Neural progenitor cell (in vitro differentiated cells): ENCODE results near the gene U2AF2. TPM values are rescaled to one million over a fixed set of nuclear protein-coding genes. Genes with fewer than 3 reads are reported as not detected.
A peak's percentile ranks its signal among the peaks of the same experiment; 100 is the strongest.

ENCODE experiments used
- DNase-seq: peaks from one replicate; pipeline ENCODE4 v3.0.0-alpha.2; 2016; ENCODE audit warnings: low spot score
- H2AFZ ChIP-seq: fragments of 200-600 bp; sonication (generic); replicated peaks from 2 replicates; pipeline ENCODE4 v1.6.1; 2016; ENCODE audit warnings: antibody characterized with exemption
- H3F3A ChIP-seq: fragments of 200-600 bp; sonication (generic); 2 replicates; pipeline ENCODE4 v1.6.1; 2016; ENCODE audit warnings: antibody characterized with exemption, low read depth
- H3K27ac ChIP-seq: fragments of 200-600 bp; sonication (generic); 2 replicates; pipeline ENCODE4 v1.5.1; 2016; ENCODE audit warnings: mild to moderate bottlenecking
- H3K27me3 ChIP-seq: fragments of 200-600 bp; sonication (generic); 2 replicates; pipeline ENCODE4 v1.6.1; 2016; ENCODE audit warnings: mild to moderate bottlenecking, moderate library complexity
- H3K36me3 ChIP-seq: fragments of 200-600 bp; sonication (generic); 2 replicates; pipeline ENCODE4 v1.5.1; 2016
- H3K4me1 ChIP-seq: fragments of 200-600 bp; sonication (generic); 2 replicates; pipeline ENCODE4 v1.6.1; 2016; ENCODE audit warnings: mixed run types
- H3K4me2 ChIP-seq: fragments of 200-600 bp; sonication (generic); 2 replicates; pipeline ENCODE4 v1.6.1; 2016
- H3K4me3 ChIP-seq: fragments of 200-600 bp; sonication (generic); 2 replicates; pipeline ENCODE4 v1.5.1; 2016
- H3K79me2 ChIP-seq: fragments of 200-600 bp; sonication (generic); 2 replicates; pipeline ENCODE4 v1.6.1; 2016; ENCODE audit warnings: low read depth
- H3K9ac ChIP-seq: fragments of 200-600 bp; sonication (generic); 2 replicates; pipeline ENCODE4 v1.6.1; 2016
- H3K9me3 ChIP-seq: fragments of 200-600 bp; sonication (generic); 2 replicates; pipeline ENCODE4 v1.5.1; 2016; ENCODE audit warnings: low read depth
- H4K20me1 ChIP-seq: fragments of 200-600 bp; sonication (generic); 2 replicates; pipeline ENCODE4 v1.6.1; 2016; ENCODE audit warnings: low read depth
- H3K27ac Mint-ChIP-seq: 3 replicates; pipeline ENCODE4 v1.8.0; 2021; ENCODE audit warnings: mixed read lengths
- H3K27me3 Mint-ChIP-seq: 2 replicates; pipeline ENCODE4 v1.8.0; 2022; ENCODE audit warnings: low read depth, mild to moderate bottlenecking, inconsistent platforms, moderate library complexity, mixed read lengths; ENCODE audit not compliant: insufficient read depth
- H3K36me3 Mint-ChIP-seq: 3 replicates; pipeline ENCODE4 v1.8.0; 2021; ENCODE audit warnings: mixed read lengths
- H3K4me1 Mint-ChIP-seq: 3 replicates; pipeline ENCODE4 v1.8.0; 2021; ENCODE audit warnings: mixed read lengths
- H3K4me3 Mint-ChIP-seq: 3 replicates; pipeline ENCODE4 v1.8.0; 2021; ENCODE audit warnings: mild to moderate bottlenecking, moderate library complexity, mixed read lengths
- H3K9me3 Mint-ChIP-seq: 3 replicates; pipeline ENCODE4 v1.8.0; 2020; ENCODE audit warnings: mixed read lengths
- CTCF ChIP-seq: fragments of 200-600 bp; sonication (generic); IDR thresholded peaks from 2 replicates; pipeline ENCODE4 v1.5.1; 2017; ENCODE audit warnings: antibody characterized with exemption, mild to moderate bottlenecking
- EZH2 ChIP-seq: fragments of 200-600 bp; sonication (generic); IDR thresholded peaks from 2 replicates; pipeline ENCODE4 v1.6.1; 2017; ENCODE audit warnings: antibody characterized with exemption, mild to moderate bottlenecking, moderate library complexity
- EZH2phosphoT487 ChIP-seq: fragments of 200-600 bp; sonication (generic); IDR thresholded peaks from 2 replicates; pipeline ENCODE4 v1.6.1; 2017; ENCODE audit warnings: antibody characterized with exemption
- total RNA-seq: library from RNA; depleted of rRNA; stranded (reverse); fragments of >200 nt; gene quantifications from 2 replicates; pipeline ENCODE4 v1.2.3, GENCODE V29; 2015; ENCODE audit warnings: low replicate concordance

The U2AF2 gene
- total RNA-seq, 1 donor from 2014 or later = 124 TPM

DNA sequence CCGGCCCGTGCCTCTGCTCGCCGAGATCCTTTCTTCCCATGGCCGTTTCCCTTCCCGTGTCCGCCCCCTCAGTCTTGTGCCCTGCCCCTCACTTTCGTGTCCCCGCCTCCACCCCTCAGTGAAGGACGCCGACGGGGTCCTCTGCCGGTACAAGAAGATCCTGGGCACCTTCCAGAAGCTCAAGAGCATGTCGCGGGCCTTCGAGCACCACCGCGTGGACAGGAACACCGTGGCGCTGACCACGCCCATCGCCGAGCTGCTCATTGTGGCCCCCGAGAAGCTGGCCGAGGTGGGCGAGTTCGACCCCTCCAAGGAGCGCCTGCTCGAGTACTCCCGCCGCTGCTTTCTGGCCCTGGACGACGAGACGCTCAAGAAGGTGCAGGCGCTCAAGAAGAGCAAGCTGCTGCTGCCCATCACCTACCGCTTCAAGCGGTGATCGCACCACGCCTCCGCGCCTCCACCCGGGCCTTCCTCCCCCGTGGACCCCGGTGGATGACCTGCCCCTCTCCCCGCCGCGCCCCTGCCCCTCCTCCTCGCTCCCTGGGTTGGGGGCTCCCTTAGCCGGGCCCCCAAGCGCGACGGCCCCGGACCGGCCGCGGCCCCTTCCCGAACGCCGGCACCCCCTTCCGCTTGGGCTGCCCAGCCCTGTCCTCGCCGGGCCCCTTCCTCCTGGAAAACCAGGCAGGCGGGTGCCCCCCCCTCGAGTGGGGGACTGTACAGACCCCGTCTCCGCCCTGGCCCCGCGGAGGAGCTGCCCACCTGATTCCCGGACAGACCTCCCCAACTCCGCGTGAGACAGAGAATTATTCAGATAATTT, 2.3 kb upstream of the U2AF2 start:
- H3K79me2 ChIP-seq = peaks cover 37% of the 10 kb centered on the region
- Mint-ChIP-seq H3K27me3 (peaks cover 7% of the 10 kb centered on the region), H3K4me3 (peak overlapping the region; percentile 95), H3K27ac (no peak overlapping the region), H3K36me3 (peaks cover 7% of the 10 kb centered on the region), H3K4me1 (peaks cover 29% of the 10 kb centered on the region), H3K9me3 (no peaks in the 10 kb centered on the region)
- H3K36me3 ChIP-seq = no peaks in the 10 kb centered on the region
- H3K27ac ChIP-seq = no peak overlapping the region
- DNase-seq = no peak
- H3K9ac ChIP-seq = no peak overlapping the region
- H3K27me3 ChIP-seq = no peaks in the 10 kb centered on the region
- no peak overlapping the region for H2AFZ ChIP-seq
- H4K20me1 ChIP-seq = peaks cover 20% of the 10 kb centered on the region
- TF ChIP-seq CTCF = no peak
- TF ChIP-seq EZH2 = no peak
- no peak for TF ChIP-seq EZH2phosphoT487
- peaks cover 17% of the 10 kb centered on the region for H3K4me1 ChIP-seq
- H3K4me2 ChIP-seq = peak overlapping the region; percentile 40
- H3F3A ChIP-seq = peaks cover 18% of the 10 kb centered on the region
- no peaks in the 10 kb centered on the region for H3K9me3 ChIP-seq
- peak overlapping the region; percentile 88 for H3K4me3 ChIP-seq

DNA sequence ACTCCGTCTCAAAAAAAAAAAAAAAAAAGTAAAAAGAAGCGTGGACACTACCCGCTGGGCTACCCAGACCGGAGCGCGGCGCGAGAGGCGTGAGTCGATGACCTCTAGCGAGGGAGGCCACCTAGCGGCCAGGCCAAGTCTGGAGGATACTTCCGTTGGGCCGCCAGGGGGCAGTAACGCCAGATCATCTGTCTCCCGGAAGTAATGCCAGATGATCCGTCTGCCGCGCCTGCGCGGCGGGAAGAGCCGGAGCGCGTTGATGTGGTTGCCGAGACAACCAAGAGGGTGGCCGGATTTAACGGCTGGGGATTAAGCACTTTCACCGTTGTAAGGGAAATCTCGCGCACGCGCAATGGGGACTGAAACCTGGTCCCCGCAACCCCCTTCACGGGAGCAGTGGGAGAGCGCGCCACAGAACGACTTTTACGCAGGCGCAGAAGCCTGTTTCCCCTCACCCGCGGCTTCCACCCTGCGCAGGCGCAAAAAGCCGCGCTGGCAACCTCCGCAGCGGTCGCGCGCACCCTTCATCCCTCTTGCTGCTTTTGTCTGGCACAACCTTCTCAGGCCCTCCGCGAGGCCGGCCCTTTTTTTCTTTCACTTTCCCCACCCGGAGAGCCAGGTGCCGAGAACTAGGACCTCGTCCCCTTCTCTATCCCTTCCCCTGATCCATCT, 1.0 kb upstream of the U2AF2 start:
- Mint-ChIP-seq H3K36me3 (peaks cover 9% of the 10 kb centered on the region), H3K27me3 (peaks cover 7% of the 10 kb centered on the region), H3K4me3 (peak overlapping the region; percentile 95), H3K27ac (peak overlapping the region; percentile 99), H3K4me1 (peaks cover 31% of the 10 kb centered on the region), H3K9me3 (no peaks in the 10 kb centered on the region)
- Histone ChIP-seq H3K4me2 (peak overlapping the region; percentile 86), H3F3A (peaks cover 12% of the 10 kb centered on the region), H3K4me1 (peaks cover 18% of the 10 kb centered on the region), H3K9me3 (no peaks in the 10 kb centered on the region), H2AFZ (no peak overlapping the region), H3K36me3 (no peaks in the 10 kb centered on the region), H3K79me2 (peaks cover 42% of the 10 kb centered on the region), H3K27ac (peak overlapping the region; percentile 91), H3K9ac (peak overlapping the region; percentile 64), H4K20me1 (peaks cover 32% of the 10 kb centered on the region), H3K27me3 (no peaks in the 10 kb centered on the region), H3K4me3 (peak overlapping the region; percentile 88)
- TF ChIP-seq EZH2phosphoT487 (no peak), EZH2 (no peak), CTCF (peak; percentile 97)
- peak; percentile 99 for DNase-seq

GRCh38 chr19:55654323-55654867, 440 bp upstream of the U2AF2 start:
- peak overlapping the region; percentile 91 for H3K27ac ChIP-seq
- H3K4me3 ChIP-seq = peak overlapping the region; percentile 88
- Mint-ChIP-seq H3K4me3 (peak overlapping the region; percentile 95), H3K36me3 (peaks cover 10% of the 10 kb centered on the region), H3K9me3 (no peaks in the 10 kb centered on the region), H3K27ac (peak overlapping the region; percentile 99), H3K27me3 (peaks cover 7% of the 10 kb centered on the region), H3K4me1 (peaks cover 32% of the 10 kb centered on the region)
- H3K9ac ChIP-seq = peak overlapping the region; percentile 95
- H3F3A ChIP-seq = peaks cover 12% of the 10 kb centered on the region
- H3K27me3 ChIP-seq = no peaks in the 10 kb centered on the region
- TF ChIP-seq EZH2phosphoT487 (no peak), EZH2 (no peak), CTCF (no peak)
- H3K4me1 ChIP-seq = peaks cover 18% of the 10 kb centered on the region
- H3K36me3 ChIP-seq = no peaks in the 10 kb centered on the region
- peaks cover 45% of the 10 kb centered on the region for H3K79me2 ChIP-seq
- peak overlapping the region; percentile 86 for H3K4me2 ChIP-seq
- H3K9me3 ChIP-seq = no peaks in the 10 kb centered on the region
- peaks cover 38% of the 10 kb centered on the region for H4K20me1 ChIP-seq
- peak overlapping the region; percentile 93 for H2AFZ ChIP-seq
- DNase-seq = peak; percentile 100
